A549 (cell line): ENCODE measurements around the gene SYNJ1. TPM values are rescaled to one million over a fixed set of nuclear protein-coding genes. Genes with fewer than 3 reads are reported as not detected.

ENCODE experiments used
- ATAC-seq, 2 experiments: fragments of 200-7000 bp in 1 of 2; fragments of >200 bp in 1 of 2; cut with Nextera tagmentation in 1 of 2; cut with Tn5 transposase in 1 of 2; 3 replicates each; pipeline versions ENCODE4 v1.8.0 to v1.9.1; 2018 to 2020; ENCODE audit warnings: mild to moderate bottlenecking in 1 of 2, moderate library complexity in 1 of 2
- CTCF ChIA-PET: fragments of 300-600 bp; sonication (Branson Sonifier 250); formaldehyde crosslinking; extraction: SDS; loops from one replicate; lab custom pipeline; 2021; ENCODE audit warnings: antibody characterized with exemption, inconsistent platforms; lab: Yijun Ruan, JAX
- POLR2A ChIA-PET: fragments of 350-600 bp; formaldehyde crosslinking; extraction: SDS; loops from one replicate; lab custom pipeline; 2021; ENCODE audit warnings: antibody characterized with exemption, inconsistent platforms; lab: Yijun Ruan, JAX
- DNase-seq, 2 experiments: peaks; one replicate each; pipeline versions ENCODE4 v3.0.0 to v3.0.0-alpha.2; 2011 to 2016; ENCODE audit warnings: low read depth in 1 of 2, low spot score in 1 of 2
- FAIRE-seq: peaks from 2 replicates; lab custom pipeline; 2011; peaks lifted over from hg19 to GRCh38; lab: Jason Lieb, UNC
- H3K27ac ChIP-seq, 2 experiments: fragments of >200 bp; sonication (Bioruptor Twin); formaldehyde crosslinking; 3 replicates each; pipeline ENCODE4 v1.5.1; 2016 to 2017
- H3K4me1 ChIP-seq: fragments of >200 bp; sonication (Bioruptor Twin); formaldehyde crosslinking; 3 replicates; pipeline ENCODE4 v1.6.1; 2016
- H3K4me2 ChIP-seq: fragments of >200 bp; sonication (Bioruptor Twin); formaldehyde crosslinking; 3 replicates; pipeline ENCODE4 v1.6.1; 2016
- H3K4me3 ChIP-seq: fragments of >200 bp; sonication (Bioruptor Twin); formaldehyde crosslinking; 3 replicates; pipeline ENCODE4 v1.5.1; 2016
- H3K9me3 ChIP-seq: fragments of >200 bp; sonication (Bioruptor Twin); formaldehyde crosslinking; 3 replicates; pipeline ENCODE4 v1.6.1; 2016
- BHLHE40 ChIP-seq: IDR thresholded peaks from 2 replicates; pipeline ENCODE4 v1.6.1; 2012; ENCODE audit warnings: low read depth, low read length, inconsistent platforms
- CBX2 ChIP-seq: fragments of 200-600 bp; sonication (generic); IDR thresholded peaks from 2 replicates; pipeline ENCODE4 v1.6.1; 2016; ENCODE audit warnings: low read depth, mild to moderate bottlenecking, borderline replicate concordance
- CBX8 ChIP-seq: fragments of 200-600 bp; sonication (generic); IDR thresholded peaks from 2 replicates; pipeline ENCODE4 v1.6.1; 2016
- CEBPB ChIP-seq, 2 experiments: fragments of >200 bp in 1 of 2; sonication (Bioruptor Twin) in 1 of 2; formaldehyde crosslinking in 1 of 2; IDR thresholded peaks; 2 replicates each; pipeline ENCODE4 v1.6.1; 2012 to 2016
- CHD2 ChIP-seq: fragments of 150-350 bp; IDR thresholded peaks from 2 replicates; pipeline ENCODE4 v1.6.1; 2014; ENCODE audit warnings: low read length; ENCODE audit not compliant: partially characterized antibody
- CHD4 ChIP-seq: fragments of 200-600 bp; sonication (generic); IDR thresholded peaks from 2 replicates; pipeline ENCODE4 v1.6.1; 2016; ENCODE audit warnings: antibody characterized with exemption, mild to moderate bottlenecking, borderline replicate concordance
- EHMT2 ChIP-seq: fragments of 200-600 bp; sonication (generic); IDR thresholded peaks from 2 replicates; pipeline ENCODE4 v1.6.1; 2016; ENCODE audit warnings: antibody characterized with exemption, low read depth, mild to moderate bottlenecking, moderate library complexity
- ESRRA ChIP-seq: fragments of 150-350 bp; IDR thresholded peaks from 2 replicates; pipeline ENCODE4 v1.6.1; 2014; ENCODE audit warnings: mild to moderate bottlenecking, low read length, borderline replicate concordance
- FOSB ChIP-seq: fragments of 250-450 bp; sonication (Bioruptor Pico); IDR thresholded peaks from 2 replicates; pipeline ENCODE4 v1.5.0; 2020; ENCODE audit warnings: mild to moderate bottlenecking, moderate library complexity
- HEYL ChIP-seq: fragments of 250-450 bp; sonication (Bioruptor Pico); IDR thresholded peaks from 2 replicates; pipeline ENCODE4 v1.8.0; 2021; ENCODE audit warnings: mild to moderate bottlenecking, moderate library complexity
- HOXB5 ChIP-seq: fragments of 250-450 bp; sonication (Bioruptor Pico); IDR thresholded peaks from 2 replicates; pipeline ENCODE4 v1.5.0; 2020; ENCODE audit warnings: mild to moderate bottlenecking, moderate library complexity
- JUN ChIP-seq, 2 experiments: fragments of >200 bp; sonication (Bioruptor Twin); formaldehyde crosslinking; IDR thresholded peaks; 2 replicates in 1 of 2; 3 replicates in 1 of 2; pipeline ENCODE4 v1.6.1; 2016 to 2017
- JUNB ChIP-seq: fragments of >200 bp; sonication (Bioruptor Twin); formaldehyde crosslinking; IDR thresholded peaks from 2 replicates; pipeline ENCODE4 v1.6.1; 2016
- KDM5A ChIP-seq: fragments of 200-600 bp; sonication (generic); IDR thresholded peaks from 2 replicates; pipeline ENCODE4 v1.6.1; 2016; ENCODE audit warnings: antibody characterized with exemption, mild to moderate bottlenecking
- MAX ChIP-seq: IDR thresholded peaks from 2 replicates; pipeline ENCODE4 v1.6.1; 2012
- NFE2L2 ChIP-seq: fragments of 150-350 bp; conservative IDR thresholded peaks from 2 replicates; pipeline ENCODE4 v1.6.1; 2014; ENCODE audit warnings: low read length
- NR3C1 ChIP-seq: fragments of >200 bp; sonication (Bioruptor Twin); formaldehyde crosslinking; IDR thresholded peaks from 3 replicates; pipeline ENCODE4 v1.6.1; 2017
- PBX3 ChIP-seq: IDR thresholded peaks from 2 replicates; pipeline ENCODE4 v1.6.1; 2012
- POLR2A ChIP-seq: IDR thresholded peaks from 2 replicates; pipeline ENCODE4 v1.6.1; 2012; ENCODE audit warnings: mild to moderate bottlenecking, low read length
- POLR2AphosphoS2 ChIP-seq: conservative IDR thresholded peaks from 2 replicates; pipeline ENCODE4 v1.6.1; 2012; ENCODE audit warnings: low read length, improper control_type of control experiment, inconsistent platforms
- RAD21 ChIP-seq, 2 experiments: fragments of >200 bp in 1 of 2; sonication (Bioruptor Twin) in 1 of 2; formaldehyde crosslinking in 1 of 2; IDR thresholded peaks in 1 of 2; conservative IDR thresholded peaks in 1 of 2; 2 replicates in 1 of 2; 3 replicates in 1 of 2; pipeline ENCODE4 v1.6.1; 2012 to 2018; ENCODE audit warnings: inconsistent platforms in 1 of 2
- RCOR1 ChIP-seq: fragments of 150-350 bp; IDR thresholded peaks from 2 replicates; pipeline ENCODE4 v1.6.1; 2014; ENCODE audit warnings: antibody characterized with exemption, low read length, low read depth
- REST ChIP-seq: fragments of 200-600 bp; sonication (generic); IDR thresholded peaks from 2 replicates; pipeline ENCODE4 v1.6.1; 2016; ENCODE audit warnings: antibody characterized with exemption, mild to moderate bottlenecking, moderate library complexity
- RFX5 ChIP-seq: fragments of 450-650 bp; IDR thresholded peaks from 2 replicates; pipeline ENCODE4 v1.7.1; 2014; ENCODE audit warnings: antibody characterized with exemption, mild to moderate bottlenecking, moderate library complexity
- SREBF2 ChIP-seq: fragments of 450-650 bp; IDR thresholded peaks from 2 replicates; pipeline ENCODE4 v1.6.1; 2014; ENCODE audit warnings: mild to moderate bottlenecking, moderate library complexity
- TP53 ChIP-seq: fragments of 250-450 bp; sonication (Bioruptor Pico); IDR thresholded peaks from 2 replicates; pipeline ENCODE4 v1.5.0; 2021; ENCODE audit warnings: mild to moderate bottlenecking, moderate library complexity
- ZSCAN20 ChIP-seq: fragments of 250-450 bp; sonication (Bioruptor Pico); IDR thresholded peaks from 2 replicates; pipeline ENCODE4 v1.8.0; 2022; ENCODE audit warnings: mild to moderate bottlenecking, moderate library complexity
- WGBS: methylation state at CpG from one replicate; pipeline ENCODE4 v1.1.6; 2017; ENCODE audit errors: missing lambda C conversion rate; 5-methylcytosine and 5-hydroxymethylcytosine counted together
- polyA plus RNA-seq, 4 experiments: library from polyadenylated mRNA; depleted of rRNA in 3 of 4; stranded (reverse); fragments of >200 nt; fragmentation: RNase III in 1 of 4; extraction: RNeasy Plus Mini Kit Qiagen cat#74134 plus additional on column Dnase treatment in 1 of 4; gene quantifications; 2 replicates in 3 of 4; 3 replicates in 1 of 4; pipeline ENCODE4 v1.2.3, GENCODE V29; 2011 to 2017
- TF ChIP-seq, protein P1 (sequence below): fragments of 450-650 bp; IDR thresholded peaks from 2 replicates; pipeline ENCODE4 v1.6.1; 2014; ENCODE audit warnings: antibody characterized with exemption
- TF ChIP-seq, protein P2 (sequence below): fragments of >200 bp; sonication (Bioruptor Twin); formaldehyde crosslinking; IDR thresholded peaks from 2 replicates; pipeline ENCODE4 v1.6.1; 2016
- TF ChIP-seq, protein P3 (sequence below): fragments of 250-450 bp; sonication (Bioruptor Pico); IDR thresholded peaks from 2 replicates; pipeline ENCODE4 v1.5.0; 2020; ENCODE audit warnings: low read depth, mild to moderate bottlenecking, moderate library complexity

SYNJ1 gene
- polyA plus RNA-seq, 2 of the 4 experiments (the other 2 are of a cell fraction), result 2.3 to 3.8 TPM

- Histone ChIP-seq H3K9me3 (no peaks in the 10 kb centered on the region), H3K4me2 (no peak overlapping the region), H3K4me3 (no peak overlapping the region), H3K4me1 (no peaks in the 10 kb centered on the region), H3K27ac (no peak overlapping the region)
- 76% methylated on average over 8 of the region's 8 CpGs for WGBS
- ChIA-PET POLR2A (no interaction called here), CTCF (no interaction called here)
- TF ChIP-seq, protein P1, sequence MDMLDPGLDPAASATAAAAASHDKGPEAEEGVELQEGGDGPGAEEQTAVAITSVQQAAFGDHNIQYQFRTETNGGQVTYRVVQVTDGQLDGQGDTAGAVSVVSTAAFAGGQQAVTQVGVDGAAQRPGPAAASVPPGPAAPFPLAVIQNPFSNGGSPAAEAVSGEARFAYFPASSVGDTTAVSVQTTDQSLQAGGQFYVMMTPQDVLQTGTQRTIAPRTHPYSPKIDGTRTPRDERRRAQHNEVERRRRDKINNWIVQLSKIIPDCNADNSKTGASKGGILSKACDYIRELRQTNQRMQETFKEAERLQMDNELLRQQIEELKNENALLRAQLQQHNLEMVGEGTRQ, result no peak
- TF ChIP-seq JUNB (no peak), ZSCAN20 (CRISPR knock-in tag) (no peak), CHD2 (no peak), RCOR1 (no peak), REST (no peak), KDM5A (no peak), ESRRA (no peak), NR3C1 (no peak), RAD21 (conservative IDR thresholded peaks at IDR 0.05 in 1 of 2, IDR thresholded peaks at IDR 0.05 in 1 of 2) (no peak), MAX (no peak), RFX5 (no peak), JUN (IDR thresholded peaks at IDR 0.05) (no peak), HEYL (CRISPR knock-in tag) (no peak), SREBF2 (no peak), PBX3 (no peak), EHMT2 (no peak), NFE2L2 (no peak)
- TF ChIP-seq, protein P2, sequence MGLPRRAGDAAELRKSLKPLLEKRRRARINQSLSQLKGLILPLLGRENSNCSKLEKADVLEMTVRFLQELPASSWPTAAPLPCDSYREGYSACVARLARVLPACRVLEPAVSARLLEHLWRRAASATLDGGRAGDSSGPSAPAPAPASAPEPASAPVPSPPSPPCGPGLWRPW, result no peak
- TF ChIP-seq, protein P3, sequence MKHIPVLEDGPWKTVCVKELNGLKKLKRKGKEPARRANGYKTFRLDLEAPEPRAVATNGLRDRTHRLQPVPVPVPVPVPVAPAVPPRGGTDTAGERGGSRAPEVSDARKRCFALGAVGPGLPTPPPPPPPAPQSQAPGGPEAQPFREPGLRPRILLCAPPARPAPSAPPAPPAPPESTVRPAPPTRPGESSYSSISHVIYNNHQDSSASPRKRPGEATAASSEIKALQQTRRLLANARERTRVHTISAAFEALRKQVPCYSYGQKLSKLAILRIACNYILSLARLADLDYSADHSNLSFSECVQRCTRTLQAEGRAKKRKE (CRISPR knock-in tag), result no peak
- FAIRE-seq (no peak), DNase-seq (no peak), ATAC-seq (no peak)
These were observed 124.7 kb downstream of the SYNJ1 start for GRCh38 chr21:32603131-32603530.

GRCh38 chr21:32602099-32602498 is 125.7 kb downstream of the SYNJ1 start:
- POLR2A ChIA-PET, result no interaction called here
- TF ChIP-seq CBX8 (no peak), HOXB5 (no peak), PBX3 (no peak), FOSB (CRISPR knock-in tag) (no peak), TP53 (CRISPR knock-in tag) (no peak), CEBPB (IDR thresholded peaks at IDR 0.05) (no peak), NFE2L2 (no peak), NR3C1 (no peak), CBX2 (no peak), CHD4 (no peak), MAX (no peak), POLR2A (no peak), BHLHE40 (no peak), ESRRA (no peak), POLR2AphosphoS2 (no peak), HEYL (CRISPR knock-in tag) (no peak), ZSCAN20 (CRISPR knock-in tag) (no peak)

More at GRCh38 chr21:32602099-32602498, 125.7 kb downstream of the SYNJ1 start:
- H3K4me1 ChIP-seq, result peaks cover 8% of the 10 kb centered on the region; the same call in 2 of the 3 replicates
- H3K27ac ChIP-seq, result no peak overlapping the region
- no peaks in the 10 kb centered on the region for H3K9me3 ChIP-seq
- FAIRE-seq (no peak), DNase-seq (no peak), ATAC-seq (no peak)
- CTCF ChIA-PET, result interaction anchor here (0.5 to 5.2 kb wide), 16 partner anchors 11 to 294 kb away, joined by 3 to 100 read pairs (median 7); partner anchors contain the start of gene EVA1C
- H3K4me3 ChIP-seq, result no peak overlapping the region
- H3K4me2 ChIP-seq, result no peak overlapping the region
- 94% methylated on average over 5 of the region's 6 CpGs for WGBS
